ENCODE data around the gene RAB11A.
"Not testable (repeated sequence)": the region's sequence is repeated elsewhere in the genome, so short reads cannot be mapped to it uniquely, and the experiment has no call there.

RAB11A gene

GRCh38 chr15:65845826-65846519 is 23.3 kb upstream of the RAB11A start:
- DNase-seq (ENCODE audit: low spot score): no peak

GRCh38 chr15:65847989-65848388 is 21.3 kb upstream of the RAB11A start:
- no peak for DNase-seq (ENCODE audit: low spot score)

GRCh38 chr15:65851981-65852380 is 17.3 kb upstream of the RAB11A start:
- no peak for DNase-seq (ENCODE audit: low spot score)

- DNase-seq (ENCODE audit: low spot score): peak; percentile 80
Observed at GRCh38 chr15:65856821-65857455, 12.4 kb upstream of the RAB11A start.

GRCh38 chr15:65857718-65858402 is 11.4 kb upstream of the RAB11A start:
- DNase-seq (ENCODE audit: low spot score): no peak

GRCh38 chr15:65862682-65863081 is 6.6 kb upstream of the RAB11A start:
- DNase-seq (ENCODE audit: low spot score): peak; percentile 49

GRCh38 chr15:65863106-65863505 is 6.2 kb upstream of the RAB11A start:
- no peak for DNase-seq (ENCODE audit: low spot score)

GRCh38 chr15:65867244-65867643 is 2.0 kb upstream of the RAB11A start:
- DNase-seq (ENCODE audit: low spot score): no peak

GRCh38 chr15:65867933-65868332 is 1.4 kb upstream of the RAB11A start:
- DNase-seq (ENCODE audit: low spot score): not testable (repeated sequence)

- DNase-seq (ENCODE audit: low spot score): no peak
Observed at GRCh38 chr15:65868546-65869125, 655 bp upstream of the RAB11A start.

- peak; percentile 2 for DNase-seq (ENCODE audit: low spot score)
Observed at GRCh38 chr15:65869954-65870871, 922 bp downstream of the RAB11A start.

- DNase-seq (ENCODE audit: low spot score): no peak
Observed at GRCh38 chr15:65870889-65871533, 1.7 kb downstream of the RAB11A start.

GRCh38 chr15:65871886-65872285 is 2.6 kb downstream of the RAB11A start:
- not testable (repeated sequence) for DNase-seq (ENCODE audit: low spot score)

GRCh38 chr15:65872596-65872995 is 3.3 kb downstream of the RAB11A start:
- DNase-seq (ENCODE audit: low spot score): not testable (repeated sequence)

- DNase-seq (ENCODE audit: low spot score): no peak
Observed at GRCh38 chr15:65873256-65873655, 4.0 kb downstream of the RAB11A start.

GRCh38 chr15:65875458-65875857 is 6.2 kb downstream of the RAB11A start:
- DNase-seq (ENCODE audit: low spot score): no peak

- no peak for DNase-seq (ENCODE audit: low spot score)
Observed at GRCh38 chr15:65877749-65878148, 8.5 kb downstream of the RAB11A start.

- peak; percentile 11 for DNase-seq (ENCODE audit: low spot score)
Observed at GRCh38 chr15:65881766-65882434, 12.6 kb downstream of the RAB11A start.

- DNase-seq (ENCODE audit: low spot score): no peak
Observed at GRCh38 chr15:65883571-65883970, 14.3 kb downstream of the RAB11A start.

GRCh38 chr15:65884511-65884910 is 15.2 kb downstream of the RAB11A start:
- no peak for DNase-seq (ENCODE audit: low spot score)

All from CD4-positive, alpha-beta T cell treated with Interleukin-6 at 100 ng/mL for 8 hours (primary cell).